Colon (tissue), 2 donors: ENCODE measurements around the gene CISD2.
"Not testable (repeated sequence)": the region's sequence is repeated elsewhere in the genome, so short reads cannot be mapped to it uniquely, and the experiment has no call there.

Source experiments
- FAIRE-seq: peaks from 2 replicates; lab custom pipeline; 2012; peaks lifted over from hg19 to GRCh38; lab: Jason Lieb, UNC
- donor health status: control.
- donor health status: control.

CISD2 gene, protein sequence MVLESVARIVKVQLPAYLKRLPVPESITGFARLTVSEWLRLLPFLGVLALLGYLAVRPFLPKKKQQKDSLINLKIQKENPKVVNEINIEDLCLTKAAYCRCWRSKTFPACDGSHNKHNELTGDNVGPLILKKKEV

DNA sequence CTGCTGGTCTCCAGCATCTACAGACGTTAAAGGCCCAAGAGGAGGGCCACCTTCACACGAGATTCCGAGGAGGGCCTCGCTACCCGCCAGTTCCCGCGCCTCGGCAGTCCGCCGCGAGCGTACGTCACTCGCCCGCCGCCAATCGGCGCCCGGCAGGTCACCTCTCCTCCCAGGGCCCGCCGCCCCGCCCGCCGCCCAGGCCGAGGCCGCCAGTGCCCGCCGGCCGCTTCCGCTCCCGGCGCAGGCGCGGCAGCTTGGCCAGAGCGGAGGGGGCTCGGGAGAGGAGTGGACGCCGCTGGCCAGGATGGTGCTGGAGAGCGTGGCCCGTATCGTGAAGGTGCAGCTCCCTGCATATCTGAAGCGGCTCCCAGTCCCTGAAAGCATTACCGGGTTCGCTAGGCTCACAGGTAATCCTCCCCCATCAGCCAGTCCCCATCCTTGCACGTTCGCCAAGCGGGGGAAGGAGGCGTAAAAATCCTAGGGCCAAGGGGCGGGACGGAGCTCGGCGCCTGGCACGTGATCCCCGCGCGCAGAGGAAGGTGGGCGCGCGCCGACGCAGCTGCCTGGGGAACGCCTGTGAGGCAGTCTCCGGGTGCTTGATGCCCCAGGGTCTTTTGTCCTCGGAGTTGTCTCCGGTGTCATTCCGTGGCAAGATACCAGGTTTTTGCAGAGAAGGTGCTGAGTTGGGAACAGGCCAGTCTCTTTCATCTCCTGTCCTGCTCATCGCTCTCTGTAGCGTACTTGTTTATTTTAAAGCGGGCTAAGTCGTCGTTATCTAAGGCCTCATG is at the start of gene CISD2:
Gene CISD2 (plus strand): TSS at position 212 of the 788 bp plus-strand sequence. CDS start 93 bp downstream, at position 305.
- FAIRE-seq = no peak

DNA sequence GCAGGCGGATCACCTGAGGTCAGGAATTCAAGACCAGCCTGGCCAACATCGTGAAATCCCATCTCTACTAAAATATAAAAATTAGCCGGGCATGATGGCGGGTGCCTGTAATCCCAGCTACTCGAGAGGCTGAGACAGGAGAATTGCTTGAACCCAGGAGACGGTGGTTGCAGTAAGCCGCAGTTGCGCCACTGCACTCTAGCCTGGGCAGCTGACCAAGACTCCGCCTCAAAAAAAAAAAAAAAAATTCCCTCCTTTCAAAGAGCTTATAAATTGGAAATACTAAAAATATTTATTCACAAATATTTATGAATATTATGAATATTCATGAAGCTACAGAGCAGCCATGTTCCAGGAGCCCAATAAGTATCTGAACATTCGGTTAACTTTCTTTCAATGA is 49.7 kb upstream of the CISD2 start:
- not testable (repeated sequence) for FAIRE-seq

DNA sequence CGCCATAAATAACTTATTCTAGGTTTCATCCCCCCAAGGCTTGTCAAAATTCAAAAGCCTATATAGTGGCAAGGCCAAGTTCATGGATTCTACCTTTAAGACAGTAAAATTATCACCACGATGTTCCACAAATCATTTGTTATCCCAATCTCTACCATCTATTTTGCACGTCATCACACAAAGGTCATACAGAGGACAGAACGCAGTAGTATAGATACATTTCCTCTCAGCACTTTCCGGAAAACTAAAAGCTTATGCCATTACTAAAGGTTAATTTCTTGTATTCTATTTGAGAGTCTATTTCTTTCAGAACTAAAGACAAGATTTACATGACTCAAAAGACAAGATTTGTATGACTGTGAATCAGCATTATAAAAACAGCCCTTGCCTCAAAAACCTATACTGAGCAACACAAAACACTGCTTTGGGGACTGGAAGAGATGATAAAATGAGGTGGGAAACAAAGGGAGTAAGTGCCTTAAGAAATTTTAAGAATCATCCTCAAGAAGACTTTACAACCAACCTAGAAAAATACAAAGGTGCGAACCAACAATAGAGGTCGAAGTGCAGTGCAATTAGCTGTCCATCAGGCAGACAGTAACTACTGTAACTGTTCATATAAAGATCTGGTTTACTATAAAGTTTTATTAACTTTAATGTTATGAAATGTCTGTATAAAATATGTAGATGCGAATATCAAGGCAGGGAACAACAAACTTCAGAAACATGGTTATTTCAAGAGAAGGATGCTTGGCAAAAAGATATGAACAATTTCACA is 49.0 kb upstream of the CISD2 start:
- FAIRE-seq = no peak

DNA sequence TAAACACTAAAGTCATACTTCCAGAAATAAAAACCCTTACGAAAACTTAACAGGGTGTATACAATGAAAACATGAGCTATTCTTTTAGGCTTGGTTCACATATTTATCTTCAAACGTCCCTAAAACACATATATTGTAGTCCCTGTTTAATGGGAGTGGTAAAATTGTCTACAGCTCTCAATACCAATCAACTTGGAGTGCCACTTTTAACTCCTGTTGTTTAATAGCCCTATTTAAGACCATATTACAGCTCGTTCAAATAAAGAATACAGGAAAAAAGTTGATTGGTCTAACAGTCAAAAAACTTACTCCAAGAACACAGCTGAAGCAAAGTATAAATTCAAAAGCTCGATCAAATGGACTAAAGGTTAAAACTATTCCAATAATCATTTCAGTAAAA is 45.3 kb upstream of the CISD2 start:
- no peak for FAIRE-seq

DNA sequence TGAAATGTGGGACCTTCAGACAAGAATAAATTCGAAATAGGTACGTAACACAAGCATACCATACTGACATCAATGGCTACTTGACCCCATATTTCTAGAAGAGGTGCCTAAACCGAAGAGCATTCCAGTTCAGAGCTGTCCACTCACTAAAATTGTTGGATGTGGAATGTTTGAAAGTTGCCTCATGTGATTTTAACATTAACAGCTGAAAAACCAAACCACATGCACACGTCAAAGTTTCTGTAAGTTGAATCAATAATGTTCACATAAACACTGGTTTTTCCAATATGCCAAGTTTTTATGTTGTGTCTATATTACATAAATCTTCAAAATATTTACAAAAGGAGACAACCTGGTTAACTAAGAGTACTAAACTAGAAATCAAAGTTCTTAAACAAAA is 44.9 kb upstream of the CISD2 start:
- no peak for FAIRE-seq

DNA sequence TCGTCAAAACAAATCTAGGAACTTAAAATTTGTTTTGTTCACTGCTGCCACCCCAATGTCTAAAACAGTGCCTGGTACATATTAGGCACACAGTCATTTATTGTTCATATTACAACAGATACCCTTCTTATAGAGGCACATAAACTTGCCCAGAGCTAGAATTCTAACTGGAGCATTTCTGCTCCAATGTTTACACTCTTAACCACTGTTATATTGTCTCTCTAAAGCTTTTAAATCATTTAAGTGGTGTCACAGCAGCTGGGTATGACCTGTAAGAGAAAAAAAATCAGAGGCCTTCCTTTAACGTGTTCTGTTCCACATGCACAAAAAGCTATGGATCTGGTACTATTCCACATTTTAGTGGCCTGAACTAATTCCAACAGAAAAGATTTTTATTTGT is 44.4 kb upstream of the CISD2 start:
- no peak for FAIRE-seq

DNA sequence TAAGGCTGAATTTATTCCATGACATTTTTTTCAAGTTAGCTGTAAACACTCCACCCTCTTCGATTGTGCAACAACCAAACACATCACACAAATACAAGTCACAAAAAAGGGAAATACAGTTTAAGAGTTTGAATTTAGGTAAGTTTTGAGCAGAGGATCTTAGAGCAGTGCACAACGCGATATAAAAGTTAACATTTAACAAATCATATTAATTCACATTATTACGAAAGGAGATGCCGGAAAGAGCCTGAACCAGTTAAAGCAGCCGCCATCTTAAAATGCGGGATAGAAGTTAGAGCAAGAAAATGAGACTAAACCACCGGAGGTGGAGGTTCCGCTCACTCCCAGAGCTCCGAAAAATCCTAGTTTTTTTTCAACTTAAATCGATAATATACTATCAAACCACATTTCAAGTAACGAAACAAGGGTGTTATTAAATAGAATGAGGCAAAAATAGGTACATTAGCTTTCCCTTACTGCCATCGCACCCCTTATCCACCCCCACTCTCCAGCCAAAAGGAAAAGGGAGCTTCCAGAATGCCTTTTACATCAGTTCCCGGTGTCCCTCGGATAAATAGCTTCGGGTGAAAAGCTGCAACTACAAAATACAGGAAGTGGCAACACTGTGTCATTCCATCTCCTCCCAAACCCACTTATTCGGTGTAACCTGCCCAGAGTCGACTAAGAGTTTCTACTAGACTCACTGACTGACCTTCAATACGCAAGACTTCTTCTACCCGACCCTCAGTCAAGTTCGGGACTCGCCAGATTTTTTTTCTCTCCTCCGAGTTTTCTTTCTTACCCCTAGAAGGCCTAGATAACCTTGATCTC is 43.3 kb upstream of the CISD2 start:
- peak; percentile 14 for FAIRE-seq

DNA sequence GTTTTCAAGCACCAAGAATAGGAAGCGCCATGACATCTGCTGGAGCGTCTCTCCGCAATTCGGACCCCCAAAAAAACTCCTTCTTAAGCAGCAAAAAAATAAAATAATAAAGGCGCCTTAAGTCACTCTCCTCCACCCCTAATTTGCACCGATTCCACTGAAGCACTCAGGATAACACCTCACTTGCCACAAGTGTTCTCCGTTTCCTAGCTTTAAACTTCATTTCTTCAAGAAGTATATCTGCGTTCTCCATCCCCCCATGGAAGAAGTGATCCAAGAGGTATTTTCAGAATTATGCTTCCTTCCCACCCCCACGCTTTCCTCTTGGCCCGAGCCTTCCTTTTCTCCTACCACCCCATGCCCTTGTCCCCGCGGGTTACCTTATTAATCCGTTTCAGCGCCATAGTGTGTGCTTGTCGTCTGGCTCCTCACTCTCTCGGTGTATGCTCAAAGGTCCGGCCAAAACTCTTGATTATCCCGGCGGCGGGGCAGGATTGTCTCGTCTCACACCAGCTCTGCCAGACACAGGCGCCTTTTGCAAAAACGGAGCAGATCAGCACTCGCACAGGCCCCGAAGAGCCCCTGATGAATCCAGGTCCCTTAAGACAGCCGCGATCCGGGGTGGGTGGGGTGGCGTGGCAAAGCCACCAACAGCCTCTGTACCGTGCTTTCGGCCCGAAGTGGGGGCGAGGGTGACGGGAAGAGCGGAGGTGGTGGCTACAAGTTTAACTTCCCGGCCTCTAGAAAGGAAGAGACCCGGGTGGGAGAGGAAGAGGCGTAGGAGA is 42.5 kb upstream of the CISD2 start:
- no peak for FAIRE-seq

DNA sequence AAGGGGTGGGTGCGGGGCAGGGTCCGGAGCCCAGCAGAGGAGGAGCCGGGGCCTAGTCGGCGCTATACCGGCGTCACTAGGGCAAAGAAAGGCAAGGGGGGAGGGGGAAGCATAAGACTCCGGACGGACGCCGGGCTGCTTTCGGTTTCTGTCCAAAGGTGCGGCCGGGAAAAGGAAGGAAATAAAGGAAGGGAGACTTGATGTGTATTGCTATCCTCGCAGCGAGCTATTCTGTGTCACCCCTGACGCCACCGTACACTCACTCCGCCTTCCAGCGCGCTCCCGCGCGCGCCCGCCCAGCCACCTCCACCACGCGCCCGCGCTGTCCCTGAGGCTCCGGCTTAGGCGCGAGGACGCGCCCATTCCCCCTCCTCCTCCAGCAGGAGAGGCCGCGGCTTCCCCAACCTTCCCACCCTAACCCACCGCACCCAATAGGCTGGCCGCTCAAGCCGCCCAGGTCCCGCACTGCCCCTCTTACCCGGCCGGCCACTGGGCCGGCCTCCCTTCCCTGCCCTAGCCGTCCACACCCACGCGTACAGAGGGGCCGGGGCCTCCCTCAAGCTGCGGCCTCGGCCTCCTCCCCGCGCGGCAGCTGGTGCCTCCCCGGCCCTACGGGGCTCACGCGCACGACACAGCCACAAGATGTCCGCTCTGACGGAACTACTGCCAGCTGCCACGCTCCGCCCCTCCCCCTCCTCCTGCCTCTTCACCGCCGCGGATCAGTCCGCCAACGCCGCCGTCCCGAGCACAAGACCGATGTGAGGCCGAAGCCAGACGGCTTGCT is 41.7 kb upstream of the CISD2 start, which contains the start of gene UBE2D3:
Gene UBE2D3 (minus strand): TSS at position 662 of the 784 bp plus-strand sequence. CDS start 1,043 bp downstream, outside the sequence.
- no peak for FAIRE-seq

DNA sequence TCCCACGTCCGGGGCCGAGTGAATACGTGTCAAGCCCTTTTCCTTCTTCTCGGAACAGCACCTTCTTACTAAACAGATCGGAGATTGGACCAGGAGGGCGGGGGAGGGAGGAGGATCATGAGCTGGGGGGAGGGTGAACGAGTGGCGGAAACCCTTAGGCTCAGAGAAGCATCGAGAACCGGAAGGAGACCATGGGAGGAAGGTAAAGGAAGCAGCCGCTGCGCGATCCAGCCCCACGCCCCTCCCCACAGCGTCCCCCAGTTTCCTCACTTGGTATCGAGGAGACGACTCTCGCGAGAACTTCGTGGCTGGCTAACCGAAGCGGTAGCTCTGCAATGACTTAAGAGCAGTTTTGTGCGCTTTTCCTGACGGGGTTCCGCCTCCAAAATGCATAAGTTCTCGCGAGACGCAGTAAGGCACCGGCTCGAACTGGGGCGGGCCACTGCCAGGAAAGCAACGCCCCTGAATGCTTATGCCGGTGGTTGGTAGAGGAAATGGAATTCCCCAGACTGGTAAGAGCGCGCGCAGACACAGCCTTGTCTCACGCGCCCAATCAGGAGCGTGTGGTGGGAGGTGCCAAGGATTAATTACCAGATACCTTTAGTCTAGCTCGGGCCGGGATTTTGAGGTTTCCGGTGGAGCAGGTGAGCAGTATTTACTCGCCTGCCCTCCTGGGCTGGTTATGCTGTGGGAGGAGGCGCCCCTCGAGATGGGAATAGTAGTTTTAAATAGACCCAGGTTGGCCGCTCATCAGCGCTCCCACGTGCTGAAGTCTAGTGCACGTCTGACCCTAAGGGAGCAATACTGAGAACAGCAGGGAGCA is 40.9 kb upstream of the CISD2 start:
- FAIRE-seq = peak; percentile 24

DNA sequence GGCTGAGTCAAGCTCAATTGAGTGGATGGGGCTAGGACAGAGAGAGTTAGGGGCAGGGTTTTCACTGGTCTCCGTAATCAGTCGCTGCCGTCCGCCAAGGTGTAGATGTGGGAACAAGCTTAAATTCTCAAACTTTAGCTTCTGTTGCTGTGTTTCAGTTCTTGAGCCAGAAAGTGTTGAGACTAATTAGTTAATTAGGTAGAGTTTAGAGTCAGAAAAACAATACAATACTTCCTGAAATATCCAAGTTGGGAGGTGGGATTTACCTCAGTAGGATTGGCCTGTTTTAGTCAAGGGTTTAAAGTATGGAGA is 40.3 kb upstream of the CISD2 start:
- no peak for FAIRE-seq

DNA sequence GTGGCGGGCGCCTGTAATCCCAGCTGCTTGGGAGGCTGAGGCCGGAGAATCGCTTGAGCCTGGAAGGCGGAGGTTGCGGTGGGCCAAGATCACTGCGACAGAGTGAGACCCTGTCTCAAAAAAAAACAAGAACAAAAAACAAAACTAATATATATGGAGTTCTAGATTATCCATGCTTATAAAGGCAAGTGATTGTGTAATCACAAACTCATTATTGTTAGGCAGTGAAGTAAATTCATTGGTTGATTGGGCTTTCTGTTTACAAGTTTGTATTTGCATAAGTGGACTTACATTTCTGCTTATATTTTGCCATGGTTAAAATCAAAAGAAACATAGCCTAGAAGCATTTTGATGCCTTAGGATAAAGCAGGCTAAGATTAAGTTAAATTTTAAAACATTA is 39.0 kb upstream of the CISD2 start:
- no peak for FAIRE-seq

DNA sequence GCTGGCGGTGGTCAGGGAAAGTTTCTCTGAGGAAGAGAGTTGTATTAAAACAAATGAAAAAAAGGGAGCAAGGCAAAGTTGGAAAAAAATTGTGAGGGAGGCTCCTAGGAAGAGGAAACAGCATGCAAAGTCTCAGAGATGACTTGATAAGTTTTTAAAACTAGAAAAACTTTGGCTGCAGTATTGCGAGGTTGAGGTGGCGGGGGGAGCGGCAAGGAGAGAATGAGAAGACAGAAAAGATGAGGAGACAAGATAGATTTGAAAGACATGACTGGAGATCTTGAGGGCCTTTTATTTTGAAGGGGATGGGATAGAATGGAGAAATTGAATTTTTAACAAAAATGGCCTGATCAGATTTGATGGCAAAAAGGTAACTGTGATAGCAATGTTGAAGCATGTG is 36.7 kb upstream of the CISD2 start:
- FAIRE-seq = no peak

DNA sequence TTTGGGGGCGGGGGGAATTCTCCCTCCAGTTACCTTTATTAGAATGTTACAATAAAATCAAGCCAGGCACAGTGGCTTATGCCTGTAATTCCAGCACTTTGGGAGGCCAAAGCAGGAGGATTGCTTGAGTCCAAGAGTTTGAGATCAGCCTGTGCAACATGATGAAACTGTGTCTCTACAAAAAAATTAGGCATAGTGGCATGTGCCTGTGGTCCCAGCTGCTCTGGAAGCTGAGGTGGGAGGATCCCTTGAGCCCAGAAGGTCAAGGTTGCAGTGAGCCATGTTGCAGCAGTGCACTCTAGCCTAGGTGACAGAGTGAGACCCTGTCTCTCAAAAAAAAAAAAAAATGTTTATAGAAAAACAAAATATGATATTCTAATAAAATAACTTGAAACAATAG is 36.1 kb upstream of the CISD2 start:
- FAIRE-seq = no peak

DNA sequence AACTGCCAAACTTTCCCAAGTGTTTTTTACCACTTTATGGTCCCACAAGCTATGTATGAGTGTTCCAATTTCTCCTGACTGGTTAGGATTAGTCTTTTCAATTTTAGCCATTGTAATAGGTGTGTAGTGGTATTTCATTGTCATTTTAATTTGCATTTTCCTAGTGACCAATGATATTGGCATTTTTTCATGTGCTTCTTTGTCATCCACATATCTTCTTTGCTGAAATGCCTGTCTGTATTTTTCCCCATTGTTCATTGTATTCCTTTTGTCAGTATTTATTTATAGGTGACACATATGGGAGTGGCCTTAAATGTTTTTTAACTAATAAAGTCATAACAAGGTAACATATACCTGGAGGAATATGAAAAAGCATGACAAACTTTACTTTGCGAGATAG is 32.2 kb upstream of the CISD2 start:
- FAIRE-seq = no peak

DNA sequence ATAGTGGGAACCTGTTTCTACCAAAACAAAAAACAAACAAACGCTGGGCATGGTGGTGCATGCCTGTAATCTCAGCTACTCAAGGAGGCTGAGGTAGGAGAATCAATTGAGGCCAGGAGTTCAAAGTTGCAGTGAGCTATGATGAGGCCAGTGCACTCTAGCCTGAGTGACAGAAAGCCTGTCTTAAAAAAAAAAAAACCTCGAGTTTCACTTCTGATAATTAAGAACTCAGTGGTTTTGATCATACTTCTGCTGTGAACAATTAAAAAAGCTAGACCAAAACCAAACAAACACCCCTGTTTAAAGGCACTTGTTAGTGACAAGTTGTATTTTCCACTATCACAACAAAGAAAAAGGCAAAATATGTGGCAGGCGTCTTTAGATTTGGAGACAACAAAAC is 26.4 kb upstream of the CISD2 start:
- no peak for FAIRE-seq

DNA sequence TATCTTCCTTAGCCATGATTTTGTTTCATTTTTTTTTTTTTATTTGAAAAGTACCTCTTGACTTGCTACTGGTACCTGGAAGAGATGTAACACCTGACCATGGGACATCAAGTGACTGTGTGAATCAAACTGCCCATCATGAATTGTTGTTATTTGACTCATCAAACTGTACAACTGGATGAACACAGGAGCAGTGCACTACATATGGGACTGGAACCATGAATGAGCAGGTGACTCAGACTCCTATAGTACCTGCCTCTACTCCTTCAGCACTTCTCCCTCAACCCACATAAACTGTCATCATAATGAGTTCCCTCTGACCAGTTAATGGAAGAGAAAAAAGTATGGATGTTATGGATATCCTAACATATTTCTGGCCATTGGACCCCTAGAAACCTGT is 25.5 kb upstream of the CISD2 start:
- FAIRE-seq = no peak

DNA sequence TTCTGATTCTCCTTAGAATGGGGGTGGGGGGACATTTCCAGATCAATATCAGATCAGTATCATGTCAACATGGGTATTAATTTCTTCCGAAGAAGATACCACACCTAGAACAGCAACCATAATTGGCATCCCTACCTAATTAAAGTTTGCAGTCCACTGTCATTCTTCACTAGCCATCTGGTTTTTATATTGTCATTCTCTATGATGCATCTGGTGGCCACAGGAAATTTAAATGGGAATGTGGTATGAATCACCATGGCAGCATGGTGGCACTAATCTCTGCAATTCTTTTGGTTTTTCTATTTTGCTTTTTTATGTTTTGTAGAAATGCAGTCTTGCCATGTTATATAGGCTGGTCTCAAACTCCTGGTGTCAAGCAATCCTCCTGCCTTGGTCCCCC is 24.9 kb upstream of the CISD2 start:
- no peak for FAIRE-seq

DNA sequence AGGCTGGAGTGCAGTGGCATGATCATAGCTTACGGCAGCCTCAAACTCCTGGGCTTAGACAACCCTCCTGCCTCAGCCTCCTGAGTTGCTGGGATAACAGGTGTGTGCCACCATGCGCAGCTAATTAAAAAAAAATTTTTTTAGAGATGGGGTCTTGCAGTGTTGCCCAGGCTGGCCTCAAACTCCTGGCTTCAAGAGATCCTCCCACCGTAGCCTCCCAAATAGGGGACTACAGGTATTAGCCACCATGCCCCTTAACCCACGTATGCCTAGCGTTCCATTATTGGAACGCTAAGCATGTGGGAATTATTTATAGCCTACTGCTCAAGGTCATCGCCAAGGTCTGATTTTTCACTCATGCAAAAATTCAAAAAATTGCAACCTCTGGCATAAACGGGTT is 21.1 kb upstream of the CISD2 start:
- FAIRE-seq = no peak

DNA sequence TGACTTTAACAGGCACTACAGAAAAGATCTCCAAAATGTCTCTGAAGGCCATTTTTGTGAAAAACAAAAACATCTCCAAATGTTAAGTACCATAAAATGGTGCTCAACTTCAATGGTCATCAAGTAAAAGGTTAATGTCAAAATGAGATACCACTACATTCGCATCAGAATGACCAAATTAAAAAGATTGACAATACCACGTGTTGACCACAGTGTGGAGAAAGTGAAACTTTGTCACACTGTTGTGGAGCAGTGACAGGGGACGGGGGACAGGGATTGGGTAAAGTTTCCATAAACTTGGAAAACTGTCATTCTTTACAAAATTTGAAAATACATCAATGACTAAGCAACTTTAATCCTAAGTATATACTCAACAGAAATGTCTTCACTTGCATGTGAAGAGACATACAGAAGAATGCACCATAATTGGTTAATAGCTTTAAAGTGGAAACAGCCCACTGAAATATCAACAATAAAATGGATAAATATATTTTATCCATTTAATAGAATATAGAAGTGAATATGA is 19.1 kb upstream of the CISD2 start:
- no peak for FAIRE-seq
